ENCODE results near the gene PLTP. TPM values are rescaled to one million over a fixed set of nuclear protein-coding genes. Genes with fewer than 3 reads are reported as not detected.

PLTP gene
- total and polyA plus RNA-seq, 2 donors (not counting 3 experiments of a cell fraction or from before 2014, with no cell fraction given) = 62.1 to 118 TPM

- intact Hi-C loops (cut with micrococcal nuclease) (no loop called here), dilution Hi-C loops (cut with MboI; ENCODE audit: extremely low pct_ligation_motif_present, low sequenced_read_pairs) (no loop called here)
- TF ChIP-seq EZH2 (IDR thresholded peaks at IDR 0.05; ENCODE audit: borderline replicate concordance, low read depth, low read length, severe bottlenecking) (no peak), MYC (IDR thresholded peaks at IDR 0.05; ENCODE audit: low read depth, low read length) (no peak), POLR2A (IDR thresholded peaks at IDR 0.05; ENCODE audit: low read depth, low read length) (no peak), MAX (IDR thresholded peaks at IDR 0.05; ENCODE audit: insufficient read depth, insufficient read length) (no peak), FOS (IDR thresholded peaks at IDR 0.05; ENCODE audit: borderline replicate concordance, insufficient read depth, low read length) (no peak), CTCF (IDR thresholded peaks at IDR 0.05; ENCODE audit: extremely low read depth in 1 of 2, insufficient read depth in 1 of 2, low read depth in 1 of 2, low read length in 2 of 2) (no peak), GATA2 (IDR thresholded peaks at IDR 0.05; ENCODE audit: insufficient read depth, insufficient read length, low read depth, low read length) (no peak), JUN (IDR thresholded peaks at IDR 0.05; ENCODE audit: borderline replicate concordance, insufficient read depth, insufficient read length, low read depth) (no peak), POLR2AphosphoS5 (IDR thresholded peaks at IDR 0.05; ENCODE audit: insufficient read depth, low read depth, low read length) (no peak)
- Histone ChIP-seq H2AFZ (ENCODE audit: low read depth, low read length) (no peak overlapping the region), H3K9me3 (replicated peaks; ENCODE audit: control insufficient read depth, insufficient read depth, low read length) (no peaks in the 10 kb centered on the region), H3K36me3 (ENCODE audit: control insufficient read depth in 2 of 2, extremely low read depth in 1 of 2, insufficient read depth in 2 of 2, low read length in 2 of 2) (peaks cover 27 to 54% of the 10 kb centered on the region in 2 experiments), H3K79me2 (ENCODE audit: control insufficient read depth, insufficient read depth, low read length) (no peaks in the 10 kb centered on the region), H3K9ac (replicated peaks; ENCODE audit: extremely low read depth, insufficient read depth, low read length) (no peak overlapping the region), H3K9me1 (replicated peaks; ENCODE audit: control insufficient read depth, extremely low read depth, insufficient read depth, low read length) (no peaks in the 10 kb centered on the region), H4K20me1 (replicated peaks; ENCODE audit: control insufficient read depth, extremely low read depth, insufficient read depth, low read length) (no peaks in the 10 kb centered on the region), H3K27ac (ENCODE audit: insufficient read depth, low read depth, low read length) (no peak overlapping the region), H3K4me1 (ENCODE audit: control insufficient read depth, extremely low read depth, insufficient read depth, low read length) (no peaks in the 10 kb centered on the region), H3K27me3 (ENCODE audit: control insufficient read depth in 2 of 2, insufficient read depth in 2 of 2, low read length in 2 of 2) (no peaks in the 10 kb centered on the region), H3K4me2 (ENCODE audit: insufficient read depth, low read length) (no peak overlapping the region), H3K4me3 (replicated peaks in 1 of 3; ENCODE audit: insufficient read depth in 1 of 3, low read depth in 1 of 3, low read length in 3 of 3) (no peak overlapping the region)
- DNase-seq (ENCODE audit: low read depth, low spot score) (no peak), FAIRE-seq (no peak)
- ChIA-PET POLR2A (no interaction called here), CTCF (interaction anchor here (0.8 to 5.2 kb wide), 6 partner anchors 12 to 159 kb away, joined by 3 to 40 read pairs (median 4); no protein-coding TSS in a partner anchor)
- BruUV-seq (replicated peaks) = no TSS peak
Measured at GRCh38 chr20:45958593-45958992, 46.6 kb upstream of the PLTP start.
